DMS153 treated with DMSO at 0.1 percent for 48 hours (cell line): ENCODE data around the gene HMGN3.
A peak's percentile ranks its signal among the peaks of the same experiment; 100 is the strongest.
"Not testable (repeated sequence)": the region's sequence is repeated elsewhere in the genome, so short reads cannot be mapped to it uniquely, and the experiment has no call there.

Source experiments
- DNase-seq: peaks from one replicate; lab custom pipeline; 2025; ENCODE audit not compliant: unreplicated experiment; lab: John Stamatoyannopoulos, UW

Gene HMGN3

GRCh38 chr6:79234150-79235022 is at the start of gene HMGN3:
Gene HMGN3 (minus strand): TSS chr6:79234682.
- DNase-seq, result peak; percentile 99

GRCh38 chr6:79280756-79281155 is 46.3 kb upstream of the HMGN3 start:
- no peak for DNase-seq

- no peak for DNase-seq
Observed at GRCh38 chr6:79277109-79277508, 42.6 kb upstream of the HMGN3 start.

GRCh38 chr6:79269877-79270276 is 35.4 kb upstream of the HMGN3 start:
- DNase-seq, result no peak

DNA sequence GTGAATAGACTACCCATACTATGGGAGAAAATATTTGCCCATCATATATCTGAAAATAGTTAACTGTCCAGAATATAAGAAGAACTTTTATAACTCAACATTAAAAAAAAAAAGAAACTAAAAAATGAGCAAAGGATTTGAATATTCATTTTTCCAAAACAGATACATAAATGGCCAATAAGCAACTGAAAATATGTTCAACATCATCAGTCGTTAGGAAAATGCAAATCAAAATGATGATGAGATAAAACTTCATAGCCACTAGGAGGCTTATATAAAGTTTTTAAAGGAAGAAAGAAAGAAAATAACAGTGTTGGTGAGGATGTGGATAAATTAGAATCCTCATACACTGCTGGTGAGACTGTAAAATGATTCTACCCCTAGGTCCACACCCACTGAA is 32.6 kb upstream of the HMGN3 start:
- no peak for DNase-seq

DNA sequence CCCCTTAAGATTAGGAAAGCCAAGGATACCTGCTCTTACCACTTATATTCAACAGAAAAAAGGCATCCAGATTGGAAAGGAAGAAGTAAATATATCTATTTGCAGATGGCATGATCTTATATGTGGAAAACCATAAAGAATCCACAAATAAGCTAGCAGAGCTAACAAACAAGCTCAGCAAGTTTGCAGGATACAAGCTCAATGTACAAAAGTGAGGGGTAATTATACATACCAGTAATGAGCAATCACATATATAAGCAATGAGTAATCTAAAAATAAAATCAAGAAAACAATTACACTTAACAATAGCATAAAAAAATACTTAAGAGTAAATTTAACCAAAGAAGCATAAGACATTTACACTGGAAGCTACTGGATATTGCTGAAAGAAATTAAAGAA is 31.6 kb upstream of the HMGN3 start:
- no peak for DNase-seq

DNA sequence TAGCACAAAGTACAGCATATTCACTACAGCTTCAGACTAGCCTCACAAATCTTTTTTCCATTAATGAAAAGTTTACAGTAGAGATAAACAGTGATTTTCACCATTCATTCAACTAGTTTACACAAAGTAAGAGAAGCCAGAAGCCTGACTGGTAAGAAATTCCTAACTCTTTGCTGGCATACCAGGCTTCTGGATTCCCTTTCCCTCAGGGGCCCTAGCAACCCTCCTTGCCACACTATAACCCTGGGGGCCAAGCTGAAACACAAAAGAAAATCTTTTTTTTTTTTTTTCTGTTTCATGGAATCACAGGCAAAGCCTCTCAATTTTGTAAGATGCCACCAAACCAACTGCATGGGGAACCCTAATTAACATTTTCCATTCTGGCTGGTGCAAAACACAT is 28.9 kb upstream of the HMGN3 start:
- no peak for DNase-seq

DNA sequence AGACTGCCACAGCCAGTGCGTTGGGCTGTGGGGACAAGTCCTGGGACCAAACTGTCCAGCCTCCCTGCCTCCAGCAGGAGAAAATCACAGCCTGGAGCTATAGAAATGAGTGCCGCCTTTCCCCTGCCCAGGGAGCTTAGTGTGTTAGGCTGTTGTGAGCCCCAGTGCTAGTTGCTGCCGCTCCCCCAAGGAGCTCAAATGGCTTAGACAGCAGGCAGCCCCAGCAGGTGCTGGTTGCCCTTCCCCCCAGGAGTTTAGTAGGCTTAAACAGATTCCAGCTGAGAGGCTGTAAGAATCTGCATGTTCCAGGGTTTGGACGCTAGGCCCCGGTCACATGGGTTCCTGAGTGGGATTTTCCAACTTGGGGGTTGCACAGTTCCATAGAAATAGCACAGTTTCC is 27.2 kb upstream of the HMGN3 start:
- DNase-seq, result no peak

DNA sequence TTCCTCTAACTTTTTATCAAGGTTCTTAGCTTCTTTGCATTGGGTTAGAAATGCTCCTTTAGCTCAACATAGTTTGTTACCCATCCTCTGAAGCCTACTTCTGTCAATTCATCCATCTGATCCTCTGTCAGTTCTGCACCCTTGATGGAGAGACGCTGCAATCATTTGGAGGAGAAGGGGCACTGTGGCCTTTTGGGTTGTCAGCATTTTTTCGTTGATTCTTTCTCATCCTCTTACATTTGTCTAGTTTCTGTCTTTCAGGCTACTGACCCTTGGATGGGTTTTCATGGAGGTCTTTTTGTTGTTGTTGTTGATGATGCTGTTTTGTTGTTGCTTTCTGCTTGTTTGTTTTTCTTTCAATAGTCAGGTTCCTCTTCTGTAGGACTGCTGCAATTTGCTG is 26.3 kb upstream of the HMGN3 start:
- DNase-seq, result no peak

DNA sequence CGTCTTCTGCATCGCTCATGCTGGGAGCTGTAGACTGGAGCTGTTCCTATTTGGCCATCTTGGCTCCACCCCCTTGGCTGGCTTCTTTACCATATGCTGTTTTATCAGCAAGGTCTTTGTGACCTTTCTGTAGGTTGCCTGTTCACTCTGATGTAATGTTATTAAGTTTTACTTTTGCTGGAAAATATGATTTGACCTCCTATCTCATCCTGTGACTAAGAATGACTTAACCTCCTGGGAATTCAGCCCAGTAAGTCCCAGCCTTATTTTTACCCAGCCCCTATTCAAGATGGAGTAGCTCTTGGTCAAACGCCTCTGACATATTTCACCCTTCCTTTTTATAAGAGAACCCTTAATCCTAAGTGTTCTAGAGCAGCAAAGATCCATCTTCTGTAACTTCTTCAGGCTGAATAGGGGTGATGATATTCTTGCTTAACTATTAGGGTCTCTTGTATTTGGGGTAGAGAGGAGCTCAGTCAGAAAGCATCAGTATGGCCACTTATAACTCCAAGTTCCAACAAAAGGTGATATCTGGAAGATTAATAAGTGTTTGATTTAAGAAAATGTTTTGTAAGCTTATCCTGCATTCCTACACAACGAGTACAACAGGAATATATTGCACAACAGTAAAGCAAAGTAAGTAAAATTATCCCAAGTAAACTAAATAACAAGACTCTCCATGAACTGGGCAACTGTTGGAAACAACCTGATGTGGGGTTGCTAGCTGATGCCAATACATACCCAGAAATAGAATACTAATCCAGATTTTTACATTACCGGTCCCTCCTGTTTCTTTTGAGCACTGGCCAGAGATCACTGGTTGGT is 23.1 kb upstream of the HMGN3 start:
- DNase-seq, result no peak

GRCh38 chr6:79256770-79257169 is 22.3 kb upstream of the HMGN3 start:
- DNase-seq, result not testable (repeated sequence)

DNA sequence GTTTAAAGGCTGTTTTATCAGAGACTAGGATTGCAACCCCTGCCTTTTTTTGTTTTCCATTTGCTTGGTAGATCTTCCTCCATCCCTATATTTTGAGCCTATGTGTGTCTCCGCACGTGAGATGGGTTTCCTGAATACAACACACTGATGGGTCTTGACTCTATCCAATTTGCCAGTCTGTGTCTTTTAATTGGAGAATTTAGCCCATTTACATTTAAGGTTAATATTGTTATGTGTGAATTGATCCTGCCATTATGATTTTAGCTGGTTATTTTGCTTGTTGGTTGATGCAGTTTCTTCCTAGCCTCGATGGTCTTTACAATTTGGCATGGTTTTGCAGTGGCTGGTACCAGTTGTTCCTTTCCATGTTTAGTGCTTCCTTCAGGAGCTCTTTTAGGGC is 20.6 kb upstream of the HMGN3 start:
- not testable (repeated sequence) for DNase-seq

- DNase-seq, result no peak
Observed at GRCh38 chr6:79250559-79250958, 16.1 kb upstream of the HMGN3 start.

DNA sequence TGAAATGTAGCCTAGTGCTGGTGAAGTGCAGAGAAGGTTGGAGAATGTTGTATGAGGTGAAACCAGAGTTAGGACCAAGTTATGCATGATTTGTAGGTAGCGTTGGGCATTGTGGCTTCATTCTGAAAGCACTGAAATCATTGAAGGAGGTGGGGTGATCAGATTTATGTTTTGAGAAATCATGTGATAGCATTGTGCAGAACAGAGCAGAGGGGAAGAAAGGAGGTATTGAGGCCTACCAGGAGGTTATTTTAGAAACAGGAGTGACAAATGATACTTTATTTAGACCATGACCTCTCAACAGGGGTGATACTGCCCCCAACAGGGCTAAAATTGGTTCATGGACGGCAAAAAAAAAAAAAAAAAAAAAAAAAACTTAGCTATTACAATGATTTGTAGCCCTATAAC is 15.6 kb upstream of the HMGN3 start:
- no peak for DNase-seq

DNA sequence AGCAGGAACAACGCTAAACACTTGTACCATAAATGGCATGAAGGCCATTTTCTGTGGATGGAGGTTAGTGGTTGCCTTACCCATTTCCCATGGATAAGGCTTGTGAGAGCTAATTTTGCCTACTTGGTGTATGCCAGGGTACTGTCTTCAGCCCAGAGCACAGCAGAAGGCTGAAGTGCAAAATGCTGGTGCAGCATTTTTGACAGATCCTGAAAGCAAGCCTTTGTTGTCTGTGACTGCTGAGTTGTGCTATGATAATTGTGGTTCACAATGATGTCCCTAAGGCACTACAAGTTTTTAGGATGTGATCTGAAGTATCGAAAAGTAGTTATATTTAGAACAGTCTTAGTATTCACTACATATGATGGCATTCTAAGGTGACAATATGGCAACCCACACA is 14.7 kb upstream of the HMGN3 start:
- no peak for DNase-seq

DNA sequence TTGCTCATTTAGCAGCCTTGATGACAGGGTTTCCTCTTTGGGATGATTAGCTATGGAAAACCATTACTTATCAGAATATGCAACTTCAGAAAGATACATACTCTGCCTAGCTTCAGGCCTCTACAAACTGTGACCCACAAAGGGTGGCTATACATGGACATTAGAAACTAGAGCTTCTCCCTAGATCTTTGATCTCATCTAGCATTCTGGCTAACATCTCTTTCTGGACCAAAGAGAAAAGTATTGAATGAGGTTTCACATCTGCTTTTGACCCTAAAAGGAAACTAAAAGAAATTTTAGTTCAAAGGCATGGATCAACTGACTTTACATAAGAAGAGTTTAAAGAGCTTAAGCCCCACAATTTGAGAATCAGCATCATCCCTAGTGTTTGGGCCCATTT is 12.4 kb upstream of the HMGN3 start:
- no peak for DNase-seq

DNA sequence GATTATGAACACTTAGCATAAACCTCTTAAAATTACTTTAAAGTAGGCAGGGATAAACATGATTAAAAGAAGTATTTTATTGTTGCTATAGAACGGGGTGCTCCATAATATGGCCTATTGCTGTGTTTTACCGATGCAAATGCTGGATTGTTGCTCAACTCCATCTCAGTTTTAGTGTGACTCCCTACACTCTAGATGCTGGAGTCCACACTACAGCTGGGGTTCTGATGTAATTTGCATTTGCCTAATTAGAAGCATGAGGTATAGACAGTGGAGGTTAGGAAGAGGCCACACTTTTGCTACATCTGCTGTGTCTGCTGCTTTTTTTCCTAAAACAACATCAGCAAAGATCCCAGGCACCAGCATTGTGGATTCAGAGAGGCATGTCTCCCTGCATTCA is 6.7 kb upstream of the HMGN3 start:
- no peak for DNase-seq

- no peak for DNase-seq
Observed at GRCh38 chr6:79240509-79240908, 6.0 kb upstream of the HMGN3 start.

DNA sequence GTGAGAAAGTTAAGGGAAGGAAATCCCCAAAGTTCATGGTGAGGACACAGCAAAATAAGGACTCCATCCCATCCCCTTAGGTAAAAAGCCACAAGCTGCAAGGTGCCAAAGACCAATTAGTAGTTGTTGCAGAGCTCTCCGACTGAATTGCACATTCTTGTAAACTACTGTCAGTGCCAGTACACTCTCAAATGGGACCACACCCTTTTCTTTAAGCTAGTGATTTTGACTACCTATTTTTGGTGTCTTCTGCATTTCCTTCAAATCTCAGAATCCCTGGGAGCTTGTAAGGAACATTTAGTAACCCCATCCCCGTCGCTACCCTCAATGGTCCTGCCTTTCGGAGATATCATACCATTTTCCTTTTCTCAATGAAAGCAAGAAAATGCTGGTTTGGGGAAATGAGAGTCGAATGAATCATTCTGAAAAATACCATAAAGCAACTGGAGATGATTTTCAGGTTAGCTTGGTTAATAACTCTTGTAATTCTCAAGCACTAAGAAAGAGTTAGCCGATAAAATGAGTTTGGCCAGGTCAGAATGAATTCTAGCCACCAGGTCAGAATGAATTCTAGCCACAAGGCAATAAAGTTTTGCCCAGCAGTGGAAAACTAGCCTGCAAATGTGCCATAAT is 5.2 kb upstream of the HMGN3 start:
- DNase-seq, result no peak

DNA sequence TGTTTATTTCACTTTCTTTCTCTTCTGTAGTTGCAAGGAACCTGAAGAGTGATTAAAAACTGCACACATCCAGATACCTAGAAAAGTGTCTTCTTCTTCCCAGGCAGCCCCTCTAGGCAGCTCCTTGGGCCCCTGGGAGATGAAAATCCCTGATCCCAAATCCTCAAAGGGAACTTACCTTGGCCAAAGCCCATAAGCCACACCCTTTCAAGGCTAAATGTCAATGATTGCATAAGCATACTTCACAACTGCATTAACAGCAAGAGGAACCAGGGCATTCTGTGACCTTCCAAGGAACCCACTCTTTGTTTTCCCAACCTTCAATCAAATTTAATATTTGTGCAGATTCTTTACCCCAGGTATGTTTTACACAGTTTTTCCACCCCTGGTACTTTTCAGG is 4.4 kb upstream of the HMGN3 start:
- no peak for DNase-seq

- DNase-seq, result no peak
Observed at GRCh38 chr6:79236711-79237110, 2.2 kb upstream of the HMGN3 start.
